Kidney epithelial cell (primary cell): ENCODE measurements around the gene CHST12. TPM values are rescaled to one million over a fixed set of nuclear protein-coding genes. Genes with fewer than 3 reads are reported as not detected.

ENCODE experiments used
- DNase-seq: peaks from one replicate; pipeline ENCODE4 v3.0.0-alpha.2; 2010; ENCODE audit warnings: low read depth
- H3K27me3 ChIP-seq: 2 replicates; pipeline ENCODE4 v1.6.0; 2011; ENCODE audit warnings: low read length; ENCODE audit not compliant: control insufficient read depth, insufficient read depth
- H3K36me3 ChIP-seq: 2 replicates; pipeline ENCODE4 v1.5.1; 2011; ENCODE audit warnings: low read length; ENCODE audit not compliant: control insufficient read depth, insufficient read depth
- H3K4me3 ChIP-seq: 2 replicates; pipeline ENCODE4 v1.5.1; 2011; ENCODE audit warnings: low read depth, mild to moderate bottlenecking, control low read depth, low read length
- CTCF ChIP-seq: IDR thresholded peaks from 2 replicates; pipeline ENCODE4 v1.5.1; 2011; ENCODE audit warnings: mild to moderate bottlenecking, moderate library complexity, low read length, control low read depth, inconsistent platforms; ENCODE audit not compliant: insufficient read depth, poor library complexity, severe bottlenecking
- total RNA-seq: library from RNA; depleted of rRNA; stranded (reverse); fragments of >200 nt; gene quantifications from 2 replicates; pipeline ENCODE4 v1.2.3, GENCODE V29; 2015

The CHST12 gene
- total RNA-seq, 1 donor from 2014 or later: 11.6 TPM

- Histone ChIP-seq H3K4me3 (no peak overlapping the region), H3K27me3 (peaks cover 5% of the 10 kb centered on the region), H3K36me3 (no peaks in the 10 kb centered on the region)
- DNase-seq: no peak
- no peak for TF ChIP-seq CTCF
Observed at GRCh38 chr7:2487586-2488271, 84.3 kb downstream of the CHST12 start.

- Histone ChIP-seq H3K4me3 (no peak overlapping the region), H3K27me3 (peaks cover 7% of the 10 kb centered on the region), H3K36me3 (no peaks in the 10 kb centered on the region)
- TF ChIP-seq CTCF: no peak
- DNase-seq: no peak
Observed at GRCh38 chr7:2488272-2488645, 84.8 kb downstream of the CHST12 start.

- Histone ChIP-seq H3K27me3 (peaks cover 7% of the 10 kb centered on the region), H3K4me3 (no peak overlapping the region), H3K36me3 (no peaks in the 10 kb centered on the region)
- no peak for TF ChIP-seq CTCF
- DNase-seq: no peak
Observed at GRCh38 chr7:2488681-2489080, 85.3 kb downstream of the CHST12 start.

- no peak for DNase-seq
- H3K4me3 ChIP-seq: no peak overlapping the region
- TF ChIP-seq CTCF: no peak
- peaks cover 14% of the 10 kb centered on the region for H3K27me3 ChIP-seq
- H3K36me3 ChIP-seq: no peaks in the 10 kb centered on the region
Observed at GRCh38 chr7:2490181-2490651, 86.8 kb downstream of the CHST12 start.

- Histone ChIP-seq H3K36me3 (no peaks in the 10 kb centered on the region), H3K27me3 (peaks cover 25% of the 10 kb centered on the region), H3K4me3 (no peak overlapping the region)
- TF ChIP-seq CTCF: no peak
- no peak for DNase-seq
Observed at GRCh38 chr7:2492038-2492437, 88.6 kb downstream of the CHST12 start.
